ENCODE data around the gene POLR3E. TPM values are rescaled to one million over a fixed set of nuclear protein-coding genes. Genes with fewer than 3 reads are reported as not detected.

The POLR3E gene
- polyA plus RNA-seq, 4 donors = 49.3 to 59.7 (median 54.0) TPM

DNA sequence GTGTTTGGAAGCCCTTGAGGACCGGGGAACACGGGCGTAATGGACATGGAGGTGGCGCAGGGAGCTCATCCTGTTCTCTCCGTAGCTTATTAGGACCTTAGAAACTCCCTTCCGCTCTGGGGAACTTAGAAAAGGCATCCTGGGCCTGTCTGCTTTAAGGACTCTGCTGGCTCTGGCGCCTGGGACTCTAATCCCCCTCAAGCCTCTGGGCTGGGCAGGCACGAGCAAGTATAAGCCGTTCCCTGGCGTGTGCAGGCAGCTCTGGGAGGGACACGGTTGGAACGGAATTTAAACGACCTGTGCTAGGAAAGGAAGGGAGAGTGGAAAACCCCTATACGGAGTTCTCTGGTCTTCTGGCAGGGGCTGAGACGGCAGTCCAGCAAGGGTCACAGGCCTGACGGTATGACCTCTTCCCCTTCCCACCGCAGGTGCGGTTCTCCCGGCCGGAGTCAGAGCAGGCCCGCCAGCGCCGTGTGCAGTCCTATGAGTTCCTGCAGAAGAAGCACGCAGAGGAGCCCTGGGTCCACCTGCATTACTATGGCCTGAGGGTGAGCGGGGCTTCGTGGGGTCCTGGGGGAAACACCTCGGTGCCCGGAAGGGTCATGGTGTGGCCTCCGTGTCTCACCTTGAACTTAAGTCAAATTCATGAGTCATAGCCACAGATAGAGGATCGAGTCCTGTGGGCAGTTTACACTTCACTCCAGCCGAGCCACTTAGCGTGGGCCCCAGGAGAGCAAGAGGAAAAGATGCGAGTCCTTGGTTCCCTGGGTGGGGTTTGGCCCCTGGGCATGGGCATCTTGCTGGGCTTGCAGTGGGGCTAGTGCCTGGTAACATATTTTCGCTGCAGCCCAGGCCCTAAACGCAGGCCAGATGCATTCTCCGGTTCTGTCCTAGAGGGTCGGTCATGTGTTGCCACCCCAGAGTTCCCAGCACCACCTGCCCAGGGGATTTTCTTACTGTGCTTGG is 17.7 kb downstream of the POLR3E start:
- no peak for DNase-seq (ENCODE audit: low read depth in 4 of 4, low spot score in 3 of 4)

DNA sequence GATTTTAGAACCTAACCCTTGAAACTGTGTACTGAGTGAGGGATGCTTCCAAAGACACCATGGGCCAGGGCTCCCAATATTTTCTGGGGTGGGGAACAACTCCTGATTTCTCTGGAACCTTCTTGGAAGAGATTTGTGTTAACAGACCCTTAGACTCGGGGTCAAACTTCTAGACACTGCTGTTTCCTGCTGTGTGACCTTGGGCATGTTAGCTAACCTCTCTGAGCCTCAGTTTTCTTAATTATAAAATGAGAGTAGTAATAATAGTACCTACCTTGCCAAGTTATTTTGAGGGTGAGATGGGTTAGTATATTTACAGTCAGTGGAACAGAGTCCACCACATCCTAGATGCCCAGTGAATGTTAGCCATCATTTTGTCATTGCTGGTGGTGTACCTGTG is 18.8 kb downstream of the POLR3E start:
- no peak for DNase-seq (ENCODE audit: low read depth in 4 of 4, low spot score in 3 of 4)

DNA sequence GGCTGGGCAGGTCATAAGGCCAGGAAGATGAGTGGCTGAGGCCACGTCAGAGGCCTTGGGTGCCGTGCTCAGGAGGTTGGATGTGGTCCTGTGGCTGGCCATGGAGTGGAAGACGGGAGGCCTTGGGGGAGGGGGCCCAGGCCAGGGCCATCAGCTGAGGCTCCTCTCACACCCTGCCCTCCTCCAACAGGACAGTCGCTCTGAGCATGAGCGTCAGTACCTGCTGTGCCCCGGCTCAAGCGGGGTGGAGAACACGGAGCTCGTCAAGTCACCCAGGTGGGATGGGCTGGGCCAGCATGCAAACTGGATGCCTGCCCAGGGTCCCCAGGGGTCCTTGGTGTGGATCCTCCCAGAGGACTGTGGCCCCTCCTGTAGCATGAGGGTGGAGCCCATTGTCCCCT is 19.2 kb downstream of the POLR3E start:
- DNase-seq (ENCODE audit: low read depth in 4 of 4, low spot score in 3 of 4) = no peak

DNA sequence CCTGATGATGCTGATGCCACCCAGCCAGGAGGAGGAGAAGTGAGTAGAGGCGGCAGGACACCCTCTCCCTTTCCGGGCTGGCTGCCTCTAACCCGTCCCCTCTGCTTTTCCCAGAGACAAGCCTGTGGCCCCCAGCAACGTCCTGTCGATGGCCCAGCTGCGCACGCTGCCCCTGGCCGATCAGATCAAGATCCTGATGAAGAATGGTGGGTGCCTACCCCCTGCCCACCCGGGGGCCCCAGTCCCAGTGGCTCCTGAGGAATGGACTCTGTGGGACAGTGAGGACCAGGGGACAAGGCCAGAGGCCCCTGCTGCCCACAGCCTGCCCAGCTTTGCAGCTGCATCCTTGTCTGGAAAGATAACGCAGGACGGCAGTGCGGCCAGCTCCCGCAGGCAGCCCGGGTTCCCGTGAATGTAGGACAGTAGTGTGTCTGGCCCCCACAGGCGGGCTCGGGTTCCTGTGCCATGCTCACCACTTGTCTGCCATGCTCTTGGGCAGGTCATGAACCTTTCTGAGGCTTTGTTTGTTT is 19.9 kb downstream of the POLR3E start:
- DNase-seq (ENCODE audit: low read depth in 4 of 4, low spot score in 3 of 4) = no peak

DNA sequence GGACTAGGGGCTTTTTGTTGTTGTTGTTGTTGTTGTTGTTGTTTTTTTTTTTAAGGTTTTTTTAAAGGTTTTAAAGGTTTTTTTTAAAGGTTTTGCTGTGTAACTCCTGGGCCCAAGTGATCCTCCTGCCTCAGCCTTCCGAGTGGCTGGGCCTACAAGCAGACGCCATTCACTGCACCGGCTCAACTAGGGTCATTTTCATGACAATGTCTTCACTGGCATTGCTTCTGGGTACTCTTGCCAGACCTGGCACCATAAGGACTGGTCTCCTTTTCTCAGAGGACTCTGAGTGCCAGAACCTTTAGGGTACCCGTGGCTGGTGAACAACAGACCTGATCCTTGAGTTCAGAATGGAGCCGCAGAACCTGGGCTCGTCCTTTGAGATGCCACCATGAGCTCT is 20.4 kb downstream of the POLR3E start:
- no peak for DNase-seq (ENCODE audit: low read depth in 4 of 4, low spot score in 3 of 4)

DNA sequence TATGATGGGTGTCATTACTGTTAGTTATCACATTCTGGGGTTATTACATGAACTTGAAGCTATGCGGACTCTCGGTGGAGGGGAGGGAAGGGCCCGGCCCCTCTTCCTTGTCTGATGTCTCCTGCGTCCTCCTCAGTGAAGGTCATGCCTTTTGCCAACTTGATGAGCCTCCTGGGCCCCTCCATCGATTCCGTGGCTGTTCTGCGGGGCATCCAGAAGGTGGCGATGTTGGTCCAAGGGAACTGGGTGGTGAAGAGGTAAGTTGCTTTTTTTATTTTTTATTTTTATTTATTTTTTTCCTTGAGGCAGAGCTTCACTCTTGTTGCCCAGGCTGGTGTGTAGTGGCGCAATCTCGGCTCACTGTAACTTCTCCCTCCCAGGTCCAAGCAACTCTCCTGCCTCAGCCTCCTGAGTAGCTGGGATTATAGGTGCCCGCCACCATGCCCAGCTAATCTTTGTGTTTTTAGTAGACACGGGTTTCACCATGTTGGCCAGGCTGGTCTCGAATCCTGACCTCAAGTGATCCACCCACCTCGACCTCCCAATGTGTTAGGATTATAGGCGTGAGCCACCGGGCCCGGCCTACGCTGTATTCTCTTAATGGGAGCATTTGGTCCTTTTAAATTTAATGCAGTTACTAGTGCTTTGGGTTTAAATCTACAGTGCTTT is 21.6 kb downstream of the POLR3E start:
- no peak for DNase-seq (ENCODE audit: low read depth in 4 of 4, low spot score in 3 of 4)

DNA sequence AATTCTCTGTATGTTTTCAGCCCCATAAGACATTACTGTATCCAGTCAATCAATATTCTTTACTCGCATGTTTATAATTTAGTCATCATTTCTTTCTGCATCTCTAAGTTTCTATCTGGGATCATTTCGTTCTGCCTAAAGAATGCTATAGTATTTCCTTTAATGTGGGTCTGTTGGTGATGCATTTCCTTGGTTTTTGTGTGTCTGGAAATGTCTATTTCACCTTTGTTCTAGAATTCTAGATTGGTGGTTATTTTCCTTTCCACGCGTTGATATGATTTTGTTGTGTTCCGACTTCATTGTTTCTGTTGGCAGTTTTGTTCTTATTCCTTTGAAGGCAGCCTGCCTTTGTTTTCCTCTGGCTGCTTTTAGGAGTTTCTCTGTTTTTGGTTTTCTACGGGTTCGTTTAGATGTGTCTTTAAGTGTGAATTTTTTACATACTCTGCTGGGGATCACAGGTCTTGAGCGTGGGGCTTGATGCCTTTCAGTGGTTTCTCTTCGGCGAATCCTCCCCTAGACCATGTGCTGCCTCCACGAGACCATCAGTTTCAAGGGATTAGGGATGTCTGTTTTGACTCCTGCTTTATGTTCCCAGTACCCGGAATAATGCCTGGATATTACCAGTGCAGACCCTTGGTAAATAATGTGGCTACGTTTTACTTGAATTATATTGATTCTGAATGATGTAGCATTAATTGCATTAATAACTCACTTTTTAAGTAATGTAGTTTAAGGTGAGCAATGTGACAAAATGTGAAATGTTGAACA is 23.5 kb downstream of the POLR3E start:
- DNase-seq (ENCODE audit: low read depth in 4 of 4, low spot score in 3 of 4) = no peak

DNA sequence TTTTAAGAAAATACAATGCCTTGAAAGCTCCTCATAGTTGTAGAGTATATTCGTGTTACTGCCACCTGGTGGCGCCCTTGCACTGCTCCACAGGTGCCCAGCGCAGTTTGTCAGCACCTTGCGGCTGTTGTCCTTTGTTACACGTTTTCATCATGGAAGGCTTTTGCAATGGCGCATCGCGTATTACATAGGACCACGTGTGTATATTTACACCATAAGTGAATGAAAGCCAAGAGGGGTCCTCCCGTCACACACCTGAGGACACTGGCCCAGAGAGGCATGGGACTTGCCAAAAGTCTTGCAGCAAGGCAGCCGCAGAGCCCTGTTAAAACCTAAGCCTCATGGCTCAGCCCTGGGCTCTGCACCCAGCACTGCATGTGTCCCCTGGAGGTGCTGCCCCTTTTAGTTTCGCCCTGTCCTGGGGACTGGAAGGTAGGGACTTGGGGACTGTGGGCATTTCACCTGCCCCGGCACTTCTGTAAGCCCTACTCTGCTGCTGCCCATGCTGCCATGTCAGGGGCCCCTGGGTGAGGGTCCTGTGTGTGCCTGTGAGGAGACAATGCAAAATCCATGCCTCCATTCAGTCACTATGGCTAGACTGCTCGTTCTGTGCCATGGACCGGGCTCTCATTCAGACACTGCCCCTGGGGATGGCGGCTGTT is 24.3 kb downstream of the POLR3E start:
- peak; percentile 33 to 47 (median 41) for DNase-seq (ENCODE audit: low read depth in 4 of 4, low spot score in 3 of 4)

DNA sequence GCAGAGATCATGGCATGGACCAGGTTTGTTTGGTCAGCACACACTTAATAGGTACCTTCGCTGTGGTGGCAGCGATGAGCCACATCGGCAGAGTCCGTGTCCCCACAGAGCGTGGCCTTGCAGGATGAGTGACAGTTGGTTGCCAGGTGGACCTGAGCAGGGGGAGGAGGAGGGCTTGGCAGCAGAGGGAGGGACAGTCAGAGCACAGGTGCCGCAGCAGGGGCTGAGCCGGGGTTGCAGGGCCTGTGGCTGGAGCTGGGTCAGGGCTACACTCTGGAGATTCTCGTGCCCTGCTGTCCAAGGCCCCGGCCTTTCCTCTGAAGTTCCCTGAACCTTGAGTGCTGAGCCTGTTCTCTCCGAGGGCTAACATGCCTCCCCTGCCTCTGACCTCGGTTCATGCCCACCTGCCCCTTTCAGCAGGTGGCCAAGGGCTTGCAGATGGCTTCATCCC is 24.8 kb downstream of the POLR3E start:
- no peak for DNase-seq (ENCODE audit: low read depth in 4 of 4, low spot score in 3 of 4)

DNA sequence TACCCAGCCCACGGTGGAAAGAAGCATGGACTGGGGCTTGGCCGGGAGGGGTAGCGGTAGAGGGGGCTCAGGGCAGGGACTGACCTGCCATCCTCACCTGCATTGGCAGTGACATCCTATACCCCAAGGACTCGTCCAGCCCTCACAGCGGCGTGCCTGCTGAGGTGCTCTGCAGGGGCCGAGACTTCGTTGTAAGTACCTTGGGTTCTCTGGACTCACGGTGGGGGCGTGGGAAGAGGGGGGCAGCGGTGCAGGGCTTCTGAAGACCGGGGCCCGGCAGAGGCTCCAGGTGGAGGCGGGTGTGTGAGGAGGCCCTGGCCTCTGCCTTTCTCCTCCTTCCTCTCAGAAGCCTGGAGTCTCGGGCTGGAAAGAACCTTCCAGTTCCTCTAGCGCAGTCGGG is 25.5 kb downstream of the POLR3E start:
- DNase-seq (ENCODE audit: low read depth in 4 of 4, low spot score in 3 of 4) = no peak

DNA sequence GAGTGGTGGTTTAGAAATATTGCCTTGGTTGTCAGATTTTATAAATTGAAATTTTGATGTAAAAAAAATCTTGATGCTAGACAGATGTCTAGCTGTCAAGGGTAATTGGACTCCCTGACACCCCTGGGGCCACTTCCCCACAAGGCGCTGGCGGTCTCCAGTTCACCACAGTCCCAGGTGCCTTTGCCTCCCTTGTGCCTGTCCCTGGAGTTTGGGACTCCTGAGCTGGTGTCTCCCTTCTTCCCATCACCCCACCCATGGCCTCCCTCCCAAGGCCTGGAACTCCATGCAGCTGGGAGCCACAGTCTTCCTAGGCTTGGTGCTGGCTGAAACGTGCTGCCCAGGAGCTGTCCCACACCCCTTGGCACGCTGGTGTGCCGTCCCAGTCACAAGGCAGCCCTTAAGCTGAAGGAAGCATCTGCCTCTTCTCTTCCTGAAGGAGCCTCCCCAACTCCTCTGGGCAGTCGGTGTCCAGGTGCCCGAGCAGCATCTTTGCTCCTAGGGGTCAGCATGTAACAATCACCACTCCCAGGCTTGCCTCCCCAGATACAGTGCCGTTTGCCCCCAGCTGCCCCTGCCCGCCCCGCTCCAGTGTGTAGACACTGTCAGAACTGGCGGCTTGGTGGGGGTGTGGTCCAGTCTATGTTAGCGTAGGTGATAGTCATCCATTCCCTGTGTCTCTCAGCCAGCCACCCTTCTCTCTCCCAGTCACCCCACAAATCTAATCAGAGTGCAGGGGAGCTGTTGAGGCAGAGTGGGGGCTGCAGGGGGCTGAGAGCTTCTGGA is 26.2 kb downstream of the POLR3E start:
- no peak for DNase-seq (ENCODE audit: low read depth in 4 of 4, low spot score in 3 of 4)

DNA sequence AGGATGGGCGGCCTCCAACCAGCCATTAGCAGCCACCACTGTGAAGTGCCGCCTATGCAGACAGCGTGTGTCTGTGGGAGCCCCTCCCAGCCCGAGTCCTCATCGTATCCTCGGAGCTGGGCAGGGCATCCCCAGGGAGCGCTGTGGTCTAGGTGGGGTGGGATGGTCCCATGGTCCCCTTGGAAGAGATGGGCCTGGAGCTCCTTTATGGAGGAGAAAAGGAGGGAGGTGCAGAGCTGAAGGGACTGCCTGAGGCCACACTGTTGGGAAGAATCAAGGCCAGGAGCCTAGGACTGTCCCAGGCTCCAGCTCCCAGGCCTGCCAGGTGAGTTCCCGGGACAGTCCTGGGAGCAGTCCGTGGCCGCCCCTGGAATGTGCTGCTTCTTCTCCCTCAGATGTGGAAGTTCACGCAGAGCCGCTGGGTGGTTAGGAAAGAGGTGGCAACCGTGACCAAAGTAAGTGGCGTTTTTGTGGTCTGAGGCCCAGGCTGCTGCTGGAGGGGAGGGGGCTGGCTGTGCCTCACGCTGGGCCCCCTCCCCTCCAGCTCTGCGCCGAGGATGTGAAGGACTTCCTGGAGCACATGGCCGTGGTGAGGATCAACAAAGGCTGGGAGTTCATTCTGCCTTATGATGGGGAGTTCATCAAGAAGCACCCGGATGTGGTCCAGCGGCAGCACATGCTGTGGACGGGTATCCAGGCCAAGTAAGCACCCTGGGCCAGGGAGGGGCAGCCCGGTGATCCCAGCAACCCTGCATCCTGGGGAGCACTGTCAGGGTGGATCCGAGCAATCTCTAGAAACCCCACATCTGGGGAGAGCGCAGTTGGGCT is 27.0 kb downstream of the POLR3E start:
- DNase-seq (ENCODE audit: low read depth in 4 of 4, low spot score in 3 of 4) = no peak

DNA sequence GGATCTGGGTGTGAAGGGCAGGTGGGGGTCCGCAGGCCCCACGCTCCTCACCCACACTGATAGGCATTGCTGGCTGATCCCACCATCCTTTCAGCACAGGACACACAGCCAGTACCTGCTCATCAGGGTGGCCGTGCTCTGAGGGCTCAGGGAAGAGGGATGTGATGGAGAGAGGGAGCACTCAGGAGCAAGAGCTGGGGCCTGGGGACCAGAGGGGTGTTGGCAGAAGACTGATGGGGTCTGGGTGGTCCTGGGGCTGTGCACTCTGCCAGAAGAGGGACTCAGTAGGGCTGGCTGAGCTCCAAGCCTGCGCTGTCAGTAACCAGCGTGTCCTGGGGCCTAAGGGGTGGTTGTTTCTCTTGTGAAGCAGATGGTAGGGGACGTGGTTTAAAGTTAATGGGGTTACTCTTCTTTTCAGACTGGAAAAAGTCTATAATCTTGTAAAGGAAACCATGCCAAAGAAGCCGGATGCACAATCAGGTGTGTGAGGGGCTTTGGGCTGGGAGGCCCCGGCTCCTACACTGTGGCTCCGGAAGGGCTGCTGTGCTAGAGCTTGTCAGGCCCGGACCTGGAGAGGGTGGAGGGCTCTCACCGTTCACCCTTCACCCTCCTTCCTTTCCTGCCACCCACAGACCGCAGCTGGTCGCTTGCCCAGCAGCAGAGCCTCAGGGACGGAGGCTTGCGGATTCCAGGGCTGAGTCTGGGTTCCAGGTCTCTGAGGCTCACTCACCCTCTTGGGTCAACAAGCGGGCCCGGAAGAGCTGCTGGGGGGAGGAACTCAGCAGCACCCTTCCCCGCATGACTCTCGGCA is 27.8 kb downstream of the POLR3E start:
- no peak for DNase-seq (ENCODE audit: low read depth in 4 of 4, low spot score in 3 of 4)

DNA sequence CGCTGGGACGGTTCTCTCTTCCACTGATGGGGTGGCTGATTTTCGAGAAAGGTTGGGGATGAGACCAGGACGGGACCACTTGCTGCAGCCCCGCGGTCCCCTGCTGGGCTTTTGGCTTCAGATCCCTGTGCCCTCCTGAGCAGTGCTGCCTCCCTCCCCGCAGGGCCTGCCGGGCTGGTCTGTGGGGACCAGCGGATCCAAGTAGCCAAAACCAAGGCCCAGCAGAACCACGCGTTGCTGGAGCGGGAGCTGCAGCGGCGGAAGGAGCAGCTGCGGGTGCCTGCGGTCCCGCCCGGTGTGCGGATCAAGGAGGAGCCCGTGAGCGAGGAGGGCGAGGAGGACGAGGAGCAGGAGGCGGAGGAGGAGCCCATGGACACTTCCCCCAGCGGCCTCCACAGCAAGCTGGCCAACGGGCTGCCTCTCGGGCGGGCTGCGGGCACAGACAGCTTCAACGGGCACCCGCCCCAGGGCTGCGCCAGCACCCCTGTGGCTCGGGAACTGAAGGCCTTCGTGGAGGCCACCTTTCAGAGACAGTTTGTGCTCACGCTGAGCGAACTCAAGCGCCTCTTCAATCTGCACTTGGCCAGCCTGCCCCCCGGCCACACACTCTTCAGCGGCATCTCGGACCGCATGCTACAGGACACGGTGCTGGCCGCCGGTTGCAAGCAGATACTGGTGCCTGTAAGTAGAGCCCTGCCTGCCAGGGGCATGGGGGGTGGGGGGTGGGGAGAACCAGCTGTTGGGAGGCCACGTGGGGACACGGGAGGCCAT is 28.6 kb downstream of the POLR3E start:
- no peak for DNase-seq (ENCODE audit: low read depth in 4 of 4, low spot score in 3 of 4)

DNA sequence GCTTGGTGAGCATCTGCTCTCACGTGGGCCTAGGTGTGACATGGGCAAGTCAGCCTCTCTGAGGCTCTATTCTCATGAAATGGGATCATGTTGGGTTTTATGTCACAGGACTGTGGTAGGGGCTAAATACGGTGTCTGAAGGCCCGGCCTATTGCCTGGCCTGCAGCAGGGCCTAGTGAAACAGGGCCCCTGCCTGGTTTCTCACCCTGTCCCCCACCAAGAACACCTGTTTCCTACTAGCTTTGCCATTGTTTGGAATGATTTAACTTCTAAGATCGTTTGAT is 29.1 kb downstream of the POLR3E start:
- no peak for DNase-seq (ENCODE audit: low read depth in 4 of 4, low spot score in 3 of 4)

DNA sequence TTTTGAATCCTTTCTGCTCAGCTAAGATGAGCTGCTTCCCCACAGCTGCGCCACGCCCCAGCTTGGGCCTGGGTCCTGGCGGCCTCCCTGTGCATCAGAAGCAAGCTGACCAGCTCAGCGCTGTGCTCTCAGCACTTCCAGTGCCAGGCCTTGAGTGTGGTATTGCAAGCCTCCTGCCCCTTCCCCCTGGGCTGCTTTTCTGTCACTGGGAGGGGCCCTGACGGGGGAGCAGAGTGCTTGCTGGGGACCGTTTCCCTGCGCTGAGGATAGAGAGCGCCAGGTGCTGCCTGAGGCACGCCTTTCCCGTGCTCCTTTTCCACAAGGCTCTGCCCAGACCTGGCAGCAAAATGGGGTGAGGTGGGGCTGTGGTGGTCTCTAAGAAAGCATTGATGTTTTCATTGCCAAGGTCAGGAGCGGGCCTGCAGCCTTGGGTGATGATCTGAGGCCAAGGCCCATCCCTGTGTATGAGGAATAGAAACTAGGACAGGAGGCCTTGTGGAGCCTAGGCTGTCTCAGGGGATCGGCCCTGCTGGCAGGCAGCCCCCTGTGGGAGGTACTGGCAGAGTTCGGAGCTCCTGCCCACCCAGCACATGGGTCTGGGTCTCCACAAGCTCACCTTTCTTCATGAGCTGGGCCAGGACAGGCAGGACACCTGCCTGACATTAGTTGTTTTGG is 29.7 kb downstream of the POLR3E start:
- no peak for DNase-seq (ENCODE audit: low read depth in 4 of 4, low spot score in 3 of 4)

DNA sequence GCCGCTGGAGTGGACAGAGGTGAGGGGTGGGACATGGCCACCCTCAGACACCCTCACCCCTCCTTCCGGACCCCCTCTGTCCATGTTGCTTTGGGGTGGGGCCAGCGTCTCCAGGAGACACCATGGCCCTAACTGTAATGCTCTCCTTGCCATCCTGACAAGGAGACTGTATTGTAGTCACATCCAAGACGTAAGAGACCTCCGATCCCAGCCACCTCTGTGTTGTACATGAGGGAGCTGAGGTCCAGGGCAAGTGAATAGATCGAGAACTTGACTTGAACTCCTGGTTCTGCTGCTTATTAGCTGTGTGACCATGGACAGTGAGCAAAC is 30.2 kb downstream of the POLR3E start:
- DNase-seq (ENCODE audit: low read depth in 4 of 4, low spot score in 3 of 4) = no peak

Data from right renal pelvis (tissue), 4 donors.